Amniotic stem cell (primary cell): ENCODE data around the gene MUSK.

ENCODE experiments used
- DNase-seq: peaks from one replicate; lab custom pipeline; 2025; lab: John Stamatoyannopoulos, UW

Gene MUSK

GRCh38 chr9:110695846-110696245 lies 27.3 kb downstream of the MUSK start:
- peak; percentile 32 for DNase-seq

DNA sequence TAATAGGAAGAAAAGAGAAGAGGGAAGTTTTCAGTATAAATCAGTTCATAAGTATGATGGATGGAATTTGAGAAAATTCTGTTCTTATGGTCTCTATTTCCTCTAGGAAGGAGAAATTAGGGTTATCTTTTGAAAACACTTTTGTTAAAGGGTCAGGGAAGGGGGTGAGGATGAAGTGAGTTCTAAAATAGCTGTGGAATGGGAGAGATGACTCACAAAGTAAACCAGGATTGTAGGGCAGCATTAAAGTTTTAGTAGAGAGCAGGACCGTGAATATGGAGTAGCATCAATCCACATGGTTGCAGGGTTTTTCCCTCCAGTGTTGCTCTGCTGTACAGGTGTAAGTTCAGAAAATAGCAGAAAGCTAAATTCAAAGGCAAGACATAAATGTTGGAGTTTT lies 32.4 kb downstream of the MUSK start:
- DNase-seq: peak; percentile 18

- no peak for DNase-seq
Measured at GRCh38 chr9:110703669-110704068, 35.1 kb downstream of the MUSK start.

GRCh38 chr9:110707419-110707818 lies 38.8 kb downstream of the MUSK start:
- no peak for DNase-seq

DNA sequence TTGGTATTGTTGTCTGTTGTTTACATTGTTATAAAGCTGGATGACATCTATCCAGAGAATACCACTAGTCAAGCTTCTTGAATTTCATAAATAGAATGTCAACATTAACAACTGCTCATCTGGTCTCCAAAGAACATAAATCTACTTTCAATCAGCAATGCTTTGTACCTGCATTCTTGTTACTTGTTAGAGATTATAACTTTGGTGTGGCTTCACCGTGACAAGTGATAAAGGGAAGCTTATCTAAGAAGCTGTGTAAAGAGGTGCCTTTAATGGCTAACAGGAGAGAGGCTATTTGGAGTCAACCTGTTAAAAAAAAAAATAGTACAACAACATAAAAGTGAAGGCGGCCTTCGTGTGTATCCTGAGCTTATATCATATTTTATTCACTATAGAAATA lies 41.8 kb downstream of the MUSK start:
- DNase-seq: no peak

DNA sequence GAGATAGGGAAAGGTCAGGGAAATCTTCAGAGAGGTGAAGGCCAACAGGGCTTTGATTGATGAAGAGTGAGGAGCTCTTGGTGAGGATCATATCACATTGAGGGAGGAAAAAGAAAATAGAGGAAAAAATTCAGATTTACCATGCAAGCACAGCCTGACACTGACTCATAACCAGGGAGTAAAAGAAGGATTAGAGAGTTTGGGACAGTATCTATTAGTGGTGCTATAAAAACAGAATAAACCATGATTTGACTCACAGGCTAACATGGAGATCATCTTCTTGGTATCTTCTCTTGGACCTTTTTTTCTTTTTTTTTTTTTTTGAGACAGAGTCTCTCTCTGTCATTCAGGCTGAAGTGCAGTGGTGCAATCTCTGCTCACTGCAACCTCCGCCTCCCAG lies 44.4 kb downstream of the MUSK start:
- DNase-seq: no peak

DNA sequence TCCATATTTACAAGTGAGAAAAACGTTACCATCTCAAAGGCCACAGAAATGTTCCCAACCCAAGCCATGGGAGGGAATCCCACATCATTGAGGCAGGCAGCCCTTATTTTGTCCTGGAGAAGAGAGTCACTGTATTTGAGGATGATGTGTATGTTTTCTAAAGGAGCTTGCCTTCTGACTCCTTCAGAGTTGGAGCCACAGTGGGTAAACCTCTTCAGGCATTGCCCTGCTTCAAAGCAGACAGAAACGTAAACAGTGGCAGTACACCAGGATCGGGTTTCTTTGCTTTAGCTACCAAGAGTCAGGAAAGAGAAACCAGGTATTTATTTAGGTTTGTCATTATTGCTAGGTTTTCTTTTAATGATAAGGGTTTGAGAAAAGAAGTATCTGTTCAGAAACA lies 45.7 kb downstream of the MUSK start:
- DNase-seq: no peak

DNA sequence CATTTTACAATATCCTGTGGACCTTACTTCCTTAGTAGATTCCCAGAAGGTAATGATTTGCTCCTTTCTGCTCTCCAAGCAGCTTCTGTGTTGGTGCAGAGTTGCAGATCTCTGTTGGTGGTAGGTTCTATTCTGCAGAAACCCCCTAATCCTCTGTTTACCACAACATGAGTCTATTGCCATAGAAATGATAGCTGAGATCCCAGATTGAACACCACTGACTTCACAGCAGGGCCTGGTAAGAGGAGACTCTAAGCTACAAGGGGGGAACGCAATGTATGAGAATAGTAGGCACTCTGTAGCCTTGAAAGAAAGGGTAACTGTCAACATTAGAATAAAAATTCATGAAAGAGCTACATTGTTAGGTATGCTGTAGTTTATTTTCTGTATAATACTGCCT lies 59.5 kb downstream of the MUSK start:
- DNase-seq: no peak

- no peak for DNase-seq
Measured at GRCh38 chr9:110729641-110730040, 61.0 kb downstream of the MUSK start.

DNA sequence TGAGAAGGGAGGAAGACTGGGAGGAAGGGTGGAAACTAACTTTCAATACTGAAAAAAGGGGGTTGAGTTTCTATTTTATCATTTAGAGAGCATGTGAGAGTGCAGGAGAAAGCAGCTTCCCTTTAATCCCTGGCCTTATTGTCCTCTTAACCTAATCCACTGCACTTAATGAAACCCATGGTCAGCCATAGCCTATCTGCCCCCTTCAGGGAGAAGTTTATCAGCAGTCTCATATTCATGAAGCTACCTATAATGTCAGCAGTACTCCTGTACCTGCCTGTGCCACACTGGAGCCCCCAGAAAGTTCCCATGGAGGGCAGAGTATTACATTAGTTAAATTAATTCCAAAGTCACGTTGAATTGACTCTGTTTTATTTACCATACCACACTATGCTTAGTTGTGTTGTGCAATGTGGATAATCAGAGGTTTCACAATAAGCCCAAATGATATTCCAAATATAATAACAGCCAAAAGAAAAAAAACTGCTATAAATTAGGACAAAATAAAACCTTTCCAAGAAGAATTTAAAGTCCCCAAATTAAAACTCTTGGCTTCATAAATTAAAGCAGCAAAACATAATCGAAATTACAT lies 62.9 kb downstream of the MUSK start:
- no peak for DNase-seq

DNA sequence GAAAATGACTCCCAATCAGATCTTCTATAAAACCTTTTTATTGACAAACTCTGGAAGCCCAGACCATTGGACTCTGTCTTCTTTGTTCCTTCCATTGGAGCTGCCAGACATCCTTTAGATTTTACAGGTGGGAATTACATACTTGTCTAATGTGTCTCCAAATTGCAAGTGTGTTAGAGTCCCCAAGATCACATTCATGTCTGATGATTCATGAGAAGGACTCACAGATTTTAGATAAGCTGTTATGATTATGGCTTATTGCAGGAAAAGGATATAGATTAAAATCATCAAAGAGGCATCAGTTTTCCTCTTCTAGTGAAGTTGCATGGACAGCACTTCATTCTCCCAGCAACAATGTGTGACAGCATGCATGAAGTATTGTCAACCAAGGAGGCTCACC lies 70.4 kb downstream of the MUSK start:
- no peak for DNase-seq

DNA sequence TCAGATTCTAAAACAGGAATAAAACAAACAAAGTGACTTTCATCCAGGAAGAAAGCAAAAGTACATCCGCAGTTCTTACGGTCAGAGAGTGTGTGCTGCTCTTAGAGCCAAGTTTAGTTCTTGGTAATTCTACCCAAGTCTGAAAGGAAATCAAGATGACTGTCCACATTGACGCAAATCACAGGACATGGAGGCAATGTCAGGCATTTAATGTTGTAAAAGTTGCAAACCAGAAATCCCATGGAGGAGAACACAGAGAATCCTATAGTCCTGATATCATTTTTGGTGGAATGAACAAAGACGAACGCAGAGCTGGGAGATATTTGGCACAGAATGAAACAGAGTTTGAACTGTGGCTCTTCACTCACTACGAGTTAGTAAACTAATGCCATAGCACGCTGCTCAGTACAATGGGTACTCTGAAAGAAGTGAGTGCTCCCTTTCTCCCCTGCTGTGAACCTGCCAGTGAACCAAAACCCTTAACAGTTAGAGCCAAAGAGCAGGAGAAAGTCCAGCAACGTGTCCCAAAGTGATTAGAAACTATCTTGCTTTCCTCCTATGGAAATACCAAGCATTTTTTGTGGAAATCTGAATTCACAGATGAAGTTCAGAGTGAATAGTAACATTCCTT lies 74.3 kb downstream of the MUSK start:
- DNase-seq: no peak

- peak; percentile 84 for DNase-seq
Measured at GRCh38 chr9:110744715-110745384, 76.3 kb downstream of the MUSK start.

- no peak for DNase-seq
Measured at GRCh38 chr9:110745676-110746075, 77.1 kb downstream of the MUSK start.

DNA sequence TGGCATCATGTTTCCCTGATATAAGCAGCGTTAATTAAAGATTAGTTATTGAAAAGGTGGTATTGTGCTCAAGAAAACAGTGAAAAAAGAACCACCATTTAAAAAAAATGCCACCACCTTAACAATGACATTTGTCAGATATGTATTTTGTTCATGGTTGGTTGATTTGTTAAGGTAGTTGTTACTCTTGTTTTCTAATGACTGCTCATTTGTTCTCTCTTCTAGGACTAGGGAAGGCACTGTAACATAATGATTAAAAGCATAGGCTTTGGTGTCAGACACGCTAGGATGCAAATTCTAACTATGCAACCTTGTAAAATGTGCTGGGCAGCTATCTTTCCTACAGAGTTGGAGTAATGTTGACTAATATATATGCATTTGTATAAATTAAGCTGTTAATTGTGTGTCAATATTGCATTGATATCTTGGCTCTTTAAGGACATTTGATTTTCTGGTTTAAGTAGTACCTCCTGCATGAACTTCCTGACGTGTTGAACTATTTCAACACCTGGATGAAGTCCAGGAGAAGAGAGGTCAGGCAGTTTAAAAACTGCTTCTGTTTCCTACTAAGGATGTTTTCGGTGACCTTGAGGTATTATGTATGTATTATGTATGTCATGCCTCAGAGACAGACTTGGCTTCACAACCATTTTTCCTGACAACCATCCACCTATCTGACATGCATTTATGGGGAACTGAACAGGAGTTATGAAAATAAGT lies 77.8 kb downstream of the MUSK start:
- DNase-seq: no peak

- no peak for DNase-seq
Measured at GRCh38 chr9:110748251-110748893, 79.8 kb downstream of the MUSK start.

DNA sequence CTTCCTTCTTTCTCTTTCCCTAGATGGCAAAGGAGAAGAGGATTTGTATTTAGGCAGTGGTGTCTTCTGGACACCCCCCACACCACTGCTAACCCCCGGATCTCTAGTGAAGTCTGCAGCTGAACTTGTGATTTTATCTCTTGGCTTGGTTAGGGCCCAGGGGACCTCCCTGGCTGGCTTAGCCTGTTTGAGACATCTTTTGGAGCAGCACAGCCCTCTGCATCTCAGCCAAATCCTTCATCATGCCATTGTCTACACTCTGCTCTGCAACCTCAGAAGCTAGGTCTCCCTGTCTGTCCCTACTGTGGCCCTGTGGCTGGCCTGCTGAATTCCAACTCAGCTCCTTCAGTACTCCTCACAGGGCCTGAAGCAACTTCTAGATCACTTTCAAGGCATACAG lies 81.7 kb downstream of the MUSK start:
- no peak for DNase-seq

DNA sequence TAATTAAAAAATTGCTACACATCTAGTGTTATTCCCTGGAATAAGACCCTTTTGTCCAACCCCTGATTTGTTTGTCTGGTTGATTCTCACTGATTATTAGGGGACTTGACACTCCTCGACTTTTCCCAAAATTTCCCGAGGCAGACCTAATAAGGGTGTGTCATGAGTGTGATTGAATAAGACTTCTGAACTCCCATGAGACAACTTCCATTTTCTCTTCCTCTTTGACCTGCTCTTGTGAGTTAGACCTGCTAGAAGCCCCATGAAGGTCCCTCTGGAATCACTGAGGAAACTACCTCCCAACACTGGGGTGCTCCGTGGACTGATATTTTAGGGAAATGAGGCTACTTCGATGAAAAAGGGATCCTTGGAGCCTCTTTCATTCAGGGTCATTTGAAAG lies 83.4 kb downstream of the MUSK start:
- no peak for DNase-seq

- peak; percentile 89 for DNase-seq
Measured at GRCh38 chr9:110752766-110753165, 84.2 kb downstream of the MUSK start.

DNA sequence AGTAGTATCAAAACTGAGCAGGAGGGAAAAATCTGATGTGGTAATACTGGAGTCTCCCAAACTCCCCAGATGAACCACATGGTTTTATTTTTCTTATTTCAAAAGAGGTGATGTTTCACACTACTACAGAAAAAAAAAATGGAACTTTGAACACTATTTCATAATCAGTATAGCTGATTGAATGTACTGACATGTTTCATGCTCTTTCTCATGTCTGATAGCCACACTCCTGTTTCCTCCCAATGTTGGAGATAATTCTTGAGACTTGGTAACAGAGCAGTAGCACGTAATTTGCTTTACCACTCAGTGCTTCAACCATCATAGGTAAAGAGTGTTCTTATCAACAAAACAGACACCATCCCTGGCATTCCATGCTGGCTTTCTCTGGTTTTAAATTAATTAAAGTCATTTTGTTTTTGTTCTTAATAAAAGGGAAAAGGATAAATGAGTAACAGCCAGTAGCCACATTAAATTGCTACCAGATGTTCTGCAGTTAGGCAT lies 85.2 kb downstream of the MUSK start:
- DNase-seq: no peak

GRCh38 chr9:110755179-110755578 lies 86.6 kb downstream of the MUSK start:
- no peak for DNase-seq

DNA sequence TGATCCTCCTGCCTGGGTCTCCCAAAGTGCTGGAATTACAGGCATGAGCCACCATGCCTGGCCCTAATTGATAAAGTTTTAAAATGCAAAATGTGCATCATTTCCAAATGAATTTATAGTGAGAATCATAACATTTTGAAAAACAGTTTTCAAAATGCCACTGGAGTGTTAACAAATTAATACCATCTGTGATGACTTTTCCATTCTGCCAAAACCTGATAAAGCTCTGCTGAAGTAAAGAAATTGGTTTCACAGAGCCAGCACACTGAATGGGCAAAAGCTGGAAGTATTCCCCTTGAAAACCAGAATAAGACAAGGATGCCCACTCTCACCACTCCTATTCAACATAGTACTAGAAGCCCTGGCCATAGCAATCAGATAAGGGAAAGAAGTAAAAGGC lies 89.6 kb downstream of the MUSK start:
- no peak for DNase-seq
